ENCODE measurements around the gene ANKRD13D. TPM values are rescaled to one million over a fixed set of nuclear protein-coding genes. Genes with fewer than 3 reads are reported as not detected.
A peak's percentile ranks its signal among the peaks of the same experiment; 100 is the strongest.

Gene ANKRD13D
- total RNA-seq, 1 experiment from 2014 or later = 31.3 TPM

DNA sequence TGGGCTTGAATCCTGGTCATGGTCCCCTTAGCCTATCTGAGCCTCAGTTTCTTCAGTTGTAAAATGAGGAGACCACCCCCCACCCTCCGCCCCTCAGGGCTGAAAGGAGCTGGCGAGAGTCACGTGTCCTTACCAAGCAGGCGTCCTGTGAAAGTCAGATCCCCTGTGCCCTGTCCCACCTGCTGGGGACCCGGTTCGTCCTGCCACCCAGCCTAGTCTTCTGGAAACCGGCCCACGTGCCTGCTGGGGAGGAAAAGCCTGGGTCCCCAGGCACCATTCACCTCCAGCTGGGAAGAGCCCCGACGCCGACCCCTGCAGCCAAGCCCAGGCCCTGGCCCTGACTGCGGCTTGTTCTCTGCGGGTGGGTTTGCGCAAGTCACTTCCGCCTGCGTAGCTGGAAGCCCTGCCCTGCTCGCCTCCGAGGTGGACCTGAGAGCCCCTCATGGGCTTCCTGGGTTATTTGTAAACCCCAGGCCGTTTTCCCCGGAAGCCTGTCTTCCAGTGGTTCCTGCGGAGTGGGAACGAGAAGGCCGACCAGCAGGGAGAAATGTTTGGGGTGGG, 13.5 kb downstream of the ANKRD13D start:
- DNase-seq (ENCODE audit: low read depth) = no peak

DNA sequence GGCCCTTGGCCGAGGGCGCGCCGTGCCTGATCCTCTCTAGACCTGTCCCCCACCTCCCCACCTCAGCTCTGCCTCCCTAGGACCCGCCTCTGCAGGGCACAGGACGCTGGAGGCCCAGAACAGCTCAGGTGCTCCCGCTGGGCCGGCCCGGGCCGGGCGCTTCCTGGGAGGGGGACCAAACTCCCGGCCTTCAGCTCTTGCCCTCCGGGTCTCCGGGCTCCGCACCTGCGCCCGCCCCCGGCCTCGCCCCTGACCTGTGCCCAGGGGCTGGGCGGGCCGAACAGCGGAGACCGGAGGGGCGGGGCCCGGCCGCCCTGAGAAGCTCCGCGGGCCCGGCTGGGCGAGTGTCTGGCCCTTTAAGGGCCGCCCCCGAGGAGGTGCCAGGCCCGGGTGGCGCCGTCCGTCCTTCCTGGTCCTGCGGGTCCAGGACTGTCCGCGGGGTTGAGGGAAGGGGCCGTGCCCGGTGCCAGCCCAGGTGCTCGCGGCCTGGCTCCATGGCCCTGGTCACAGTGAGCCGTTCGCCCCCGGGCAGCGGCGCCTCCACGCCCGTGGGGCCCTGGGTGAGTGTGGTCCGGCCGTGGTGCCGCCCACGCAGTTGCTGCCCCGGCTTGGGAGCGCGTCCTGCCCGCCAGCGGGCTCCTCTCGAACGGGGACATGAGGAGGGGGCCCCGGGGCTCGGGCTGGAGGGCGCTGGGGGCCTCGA, 14.2 kb downstream of the ANKRD13D start, which contains the start of gene SSH3:
SSH3 (plus strand) TSS at position 399 of the 703 bp plus-strand sequence; CDS start at position 495, 96 bp downstream.
- peak; percentile 53 for DNase-seq (ENCODE audit: low read depth)

DNA sequence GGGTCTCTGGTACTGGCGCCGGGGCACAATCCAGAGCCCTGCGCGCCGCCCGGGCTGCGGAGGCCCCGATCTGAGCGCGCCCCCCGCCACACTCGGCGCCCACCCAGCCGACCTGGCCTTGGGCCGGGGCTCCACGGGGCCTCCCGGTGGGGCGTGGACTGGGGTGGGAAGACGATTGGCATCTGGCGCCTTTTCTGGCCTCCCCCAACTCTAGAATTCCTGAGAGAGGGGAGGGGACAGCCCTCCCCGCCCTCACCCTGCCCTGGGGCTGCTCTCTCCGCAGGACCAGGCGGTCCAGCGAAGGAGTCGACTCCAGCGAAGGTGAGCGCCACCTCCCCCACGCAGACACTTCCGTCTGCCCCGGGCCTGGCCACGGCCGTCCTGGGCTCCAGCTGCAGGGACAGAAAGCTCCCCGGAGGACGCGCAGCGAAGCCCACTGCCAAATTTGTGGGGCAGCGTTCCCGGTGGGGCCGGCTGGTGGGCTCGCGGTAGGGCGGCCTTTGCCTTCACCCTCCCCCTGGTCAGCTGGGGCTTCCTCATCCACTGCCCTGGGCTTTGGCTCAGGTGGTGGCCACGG, 14.8 kb downstream of the ANKRD13D start:
- DNase-seq (ENCODE audit: low read depth) = no peak

DNA sequence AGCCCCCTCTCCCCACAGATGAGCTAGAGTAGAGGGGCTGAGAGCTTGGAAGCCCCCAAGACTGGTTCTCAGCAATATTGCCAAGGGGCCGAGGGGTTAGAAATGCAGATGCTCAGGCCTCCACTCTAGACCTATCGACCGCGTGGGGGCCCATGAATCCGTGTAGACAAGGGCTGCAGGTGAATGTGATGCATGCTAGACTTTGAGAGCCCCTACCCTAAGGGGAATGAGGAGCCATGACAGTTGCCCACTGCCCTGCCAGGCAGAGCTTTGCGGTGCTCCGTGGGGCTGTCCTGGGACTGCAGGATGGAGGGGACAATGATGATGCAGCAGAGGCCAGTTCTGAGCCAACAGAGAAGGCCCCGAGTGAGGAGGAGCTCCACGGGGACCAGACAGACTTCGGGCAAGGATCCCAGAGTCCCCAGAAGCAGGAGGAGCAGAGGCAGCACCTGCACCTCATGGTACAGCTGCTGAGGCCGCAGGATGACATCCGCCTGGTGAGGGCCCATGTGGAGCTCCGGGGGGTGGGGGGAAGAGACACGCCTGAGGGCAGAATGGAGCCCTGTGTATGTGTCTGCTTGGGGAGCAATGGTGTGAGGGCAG, 15.5 kb downstream of the ANKRD13D start:
- DNase-seq (ENCODE audit: low read depth) = no peak

GRCh38 chr11:67306769-67307544, 17.9 kb downstream of the ANKRD13D start:
- DNase-seq (ENCODE audit: low read depth) = no peak

DNA sequence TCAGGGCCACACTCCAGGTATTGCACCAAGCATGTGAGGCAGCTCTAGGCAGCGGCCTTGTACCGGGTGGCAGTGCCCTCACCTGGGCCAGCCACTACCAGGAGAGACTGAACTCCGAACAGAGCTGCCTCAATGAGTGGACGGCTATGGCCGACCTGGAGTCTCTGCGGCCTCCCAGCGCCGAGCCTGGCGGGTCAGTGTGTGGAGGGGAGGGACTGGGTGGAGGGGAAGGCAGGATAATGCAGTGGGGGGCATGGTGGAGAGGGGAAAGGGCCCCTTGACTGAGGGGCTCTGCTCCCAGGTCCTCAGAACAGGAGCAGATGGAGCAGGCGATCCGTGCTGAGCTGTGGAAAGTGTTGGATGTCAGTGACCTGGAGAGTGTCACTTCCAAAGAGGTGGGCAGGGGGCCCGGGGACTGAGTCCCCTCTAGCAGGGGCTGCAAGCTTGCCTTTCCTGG, 18.5 kb downstream of the ANKRD13D start:
- DNase-seq (ENCODE audit: low read depth) = no peak

DNA sequence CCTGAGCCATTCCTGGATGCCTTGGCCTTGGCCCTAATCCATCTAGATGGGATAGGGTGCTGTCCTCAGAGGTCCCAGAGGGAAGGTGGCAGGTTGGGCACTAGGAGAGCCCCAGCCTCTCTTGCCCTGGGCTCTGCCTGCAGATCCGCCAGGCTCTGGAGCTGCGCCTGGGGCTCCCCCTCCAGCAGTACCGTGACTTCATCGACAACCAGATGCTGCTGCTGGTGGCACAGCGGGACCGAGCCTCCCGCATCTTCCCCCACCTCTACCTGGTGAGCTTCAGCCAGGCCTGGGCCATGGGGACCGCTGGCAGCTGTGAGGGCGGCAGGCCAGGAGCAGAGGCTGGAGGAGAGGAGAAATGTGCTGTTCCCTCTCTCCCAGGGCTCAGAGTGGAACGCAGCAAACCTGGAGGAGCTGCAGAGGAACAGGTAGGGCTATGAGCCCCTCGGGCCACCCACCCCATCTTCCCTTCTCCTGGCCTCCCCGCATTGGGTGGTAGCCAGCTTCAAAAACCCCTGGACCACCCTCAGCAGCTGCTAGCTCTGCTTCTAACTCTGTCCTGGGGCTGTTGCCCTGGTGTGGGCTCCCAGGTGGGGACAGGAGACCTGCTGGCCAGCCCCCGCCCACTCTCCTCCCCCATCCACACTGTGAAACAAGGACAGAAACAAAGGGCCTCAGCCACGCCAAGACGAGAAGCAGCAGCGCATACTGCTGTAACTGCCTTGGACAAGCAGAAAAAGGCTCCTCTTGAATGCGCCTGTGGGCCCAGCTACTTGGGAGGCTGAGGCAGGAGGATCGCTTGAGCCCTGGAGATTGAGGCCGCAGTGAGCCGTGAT, 19.1 kb downstream of the ANKRD13D start:
- DNase-seq (ENCODE audit: low read depth) = no peak

- DNase-seq (ENCODE audit: low read depth) = no peak
Measured at GRCh38 chr11:67309166-67309565, 20.1 kb downstream of the ANKRD13D start.

- DNase-seq (ENCODE audit: low read depth) = no peak
Measured at GRCh38 chr11:67309661-67310061, 20.6 kb downstream of the ANKRD13D start.

- no peak for DNase-seq (ENCODE audit: low read depth)
Measured at GRCh38 chr11:67310246-67311050, 21.3 kb downstream of the ANKRD13D start.

- no peak for DNase-seq (ENCODE audit: low read depth)
Measured at GRCh38 chr11:67311051-67311555, 22.0 kb downstream of the ANKRD13D start.

DNA sequence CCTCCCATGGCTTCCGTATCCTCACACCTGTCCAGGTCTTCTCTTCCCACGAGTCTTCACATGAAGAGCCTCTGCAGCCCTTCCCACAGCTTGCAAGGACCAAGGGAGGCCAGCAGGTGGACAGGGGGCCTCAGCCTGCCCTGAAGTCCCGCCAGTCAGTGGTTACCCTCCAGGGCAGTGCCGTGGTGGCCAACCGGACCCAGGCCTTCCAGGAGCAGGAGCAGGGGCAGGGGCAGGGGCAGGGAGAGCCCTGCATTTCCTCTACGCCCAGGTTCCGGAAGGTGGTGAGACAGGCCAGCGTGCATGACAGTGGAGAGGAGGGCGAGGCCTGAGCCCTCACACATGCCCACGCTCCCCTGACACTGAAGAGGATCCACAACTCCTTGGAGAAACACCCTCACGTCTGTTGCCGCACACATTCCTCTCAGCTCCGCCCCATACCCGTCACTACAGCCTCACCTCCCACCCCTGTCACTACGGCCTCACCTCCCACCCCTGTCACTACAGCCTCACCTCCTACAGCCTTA, 22.5 kb downstream of the ANKRD13D start:
- DNase-seq (ENCODE audit: low read depth) = no peak

GRCh38 chr11:67312187-67313021, 23.3 kb downstream of the ANKRD13D start:
- no peak for DNase-seq (ENCODE audit: low read depth)

GRCh38 chr11:67313125-67313890, 24.2 kb downstream of the ANKRD13D start:
- no peak for DNase-seq (ENCODE audit: low read depth)

GRCh38 chr11:67314218-67314617, 25.1 kb downstream of the ANKRD13D start:
- no peak for DNase-seq (ENCODE audit: low read depth)

DNA sequence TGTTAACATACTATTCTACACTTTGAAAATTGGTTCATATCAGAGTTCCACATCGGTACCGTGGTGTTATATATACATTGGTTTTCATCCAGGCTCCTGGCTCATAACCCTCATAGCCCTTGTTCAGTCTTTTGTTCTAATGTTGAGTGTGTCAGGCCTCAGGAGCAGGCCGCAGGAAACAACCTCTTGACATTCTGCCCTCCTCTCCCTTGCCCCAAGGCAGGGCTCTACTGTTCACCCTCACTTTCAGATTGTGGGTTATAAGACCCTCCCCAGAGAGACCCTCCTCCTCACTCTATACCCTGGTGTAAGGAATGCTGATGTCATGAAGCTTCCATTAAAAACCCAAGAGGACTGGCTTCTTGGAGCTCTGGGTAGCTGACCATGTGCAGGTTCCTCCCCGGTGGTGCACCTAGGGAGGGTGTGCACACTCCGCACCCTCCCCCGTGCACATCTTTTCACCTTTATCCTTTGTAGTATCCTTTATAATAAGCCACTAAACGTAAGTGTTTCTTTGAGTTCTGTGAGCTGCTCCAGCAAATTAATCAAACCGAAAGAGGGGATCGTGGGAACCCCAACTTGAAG, 26.3 kb downstream of the ANKRD13D start:
- DNase-seq (ENCODE audit: low read depth) = no peak

DNA sequence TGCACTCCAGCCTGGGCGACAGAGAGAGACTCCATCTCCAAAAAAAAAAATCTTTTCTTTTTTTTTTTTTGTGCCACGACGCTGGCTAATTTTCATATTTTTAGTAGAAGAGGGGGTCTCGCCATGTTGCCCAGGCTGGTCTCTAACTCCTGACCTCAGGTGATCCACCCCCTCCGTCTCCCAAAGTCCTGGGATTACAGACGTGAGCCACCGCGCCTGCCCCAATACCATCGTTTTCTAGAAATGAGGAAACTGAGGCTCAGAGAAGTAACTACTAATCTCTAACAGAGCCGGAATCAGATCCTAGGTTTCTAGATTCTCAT, 27.7 kb downstream of the ANKRD13D start:
- DNase-seq (ENCODE audit: low read depth) = no peak

All from LHCN-M2 (cell line).